CD4-positive, alpha-beta T cell treated with Interleukin-12 subunit alpha and Interleukin-12 subunit beta, for 1 hour (primary cell): ENCODE results near the gene SCG3.

Experiments
- DNase-seq: peaks from one replicate; pipeline ENCODE4 v3.0.0-alpha.2; 2020

Gene SCG3

DNA sequence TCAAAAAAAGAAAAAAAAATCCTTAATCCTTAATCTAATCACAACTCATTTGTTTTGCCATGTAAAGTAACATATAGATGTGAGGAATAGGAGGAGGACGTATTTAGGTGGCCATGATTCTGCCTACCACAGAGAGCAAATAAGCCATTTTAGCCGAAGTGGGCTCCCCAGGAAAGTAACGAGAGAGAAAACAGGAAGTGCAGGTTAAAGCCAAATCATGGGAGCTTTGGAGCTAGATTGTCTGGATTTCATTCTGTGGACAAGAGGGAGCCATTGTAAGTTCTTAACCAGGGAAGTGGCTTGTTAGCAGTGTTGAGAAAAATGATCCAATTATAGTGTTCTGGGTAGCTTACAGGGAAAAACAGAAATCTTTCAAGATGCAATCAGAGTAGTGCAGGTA lies 79.5 kb downstream of the SCG3 start:
- no peak for DNase-seq

DNA sequence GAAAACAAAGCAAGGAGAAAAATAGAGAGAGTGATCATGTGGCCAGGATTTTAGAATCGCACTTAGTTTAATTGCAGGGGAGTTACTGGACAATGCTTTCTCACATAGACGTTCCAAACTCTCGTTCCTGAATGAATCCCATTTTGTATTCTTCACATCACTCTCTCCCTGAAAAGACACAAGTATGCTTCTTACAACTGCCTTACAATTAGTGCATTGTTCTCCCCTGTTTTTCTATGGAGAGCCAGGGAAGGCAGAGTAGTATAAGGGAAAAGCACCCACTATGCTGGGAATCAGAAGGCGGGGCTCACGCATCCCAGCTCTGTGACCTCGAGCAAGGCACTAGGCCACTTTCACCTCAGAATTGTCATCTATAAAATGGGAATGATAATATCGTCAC lies 84.4 kb downstream of the SCG3 start:
- no peak for DNase-seq

GRCh38 chr15:51766341-51766740 lies 85.0 kb downstream of the SCG3 start:
- no peak for DNase-seq

GRCh38 chr15:51768018-51768417 lies 86.7 kb downstream of the SCG3 start:
- no peak for DNase-seq
